Middle frontal gyrus (tissue), 1 donor: Measurements from ENCODE around the gene KMT5C.

Source experiments
- DNase-seq: peaks from one replicate; pipeline ENCODE4 v3.0.0-alpha.2; 2015; ENCODE audit warnings: low spot score; ENCODE audit errors: extremely low spot score

Gene KMT5C

DNA sequence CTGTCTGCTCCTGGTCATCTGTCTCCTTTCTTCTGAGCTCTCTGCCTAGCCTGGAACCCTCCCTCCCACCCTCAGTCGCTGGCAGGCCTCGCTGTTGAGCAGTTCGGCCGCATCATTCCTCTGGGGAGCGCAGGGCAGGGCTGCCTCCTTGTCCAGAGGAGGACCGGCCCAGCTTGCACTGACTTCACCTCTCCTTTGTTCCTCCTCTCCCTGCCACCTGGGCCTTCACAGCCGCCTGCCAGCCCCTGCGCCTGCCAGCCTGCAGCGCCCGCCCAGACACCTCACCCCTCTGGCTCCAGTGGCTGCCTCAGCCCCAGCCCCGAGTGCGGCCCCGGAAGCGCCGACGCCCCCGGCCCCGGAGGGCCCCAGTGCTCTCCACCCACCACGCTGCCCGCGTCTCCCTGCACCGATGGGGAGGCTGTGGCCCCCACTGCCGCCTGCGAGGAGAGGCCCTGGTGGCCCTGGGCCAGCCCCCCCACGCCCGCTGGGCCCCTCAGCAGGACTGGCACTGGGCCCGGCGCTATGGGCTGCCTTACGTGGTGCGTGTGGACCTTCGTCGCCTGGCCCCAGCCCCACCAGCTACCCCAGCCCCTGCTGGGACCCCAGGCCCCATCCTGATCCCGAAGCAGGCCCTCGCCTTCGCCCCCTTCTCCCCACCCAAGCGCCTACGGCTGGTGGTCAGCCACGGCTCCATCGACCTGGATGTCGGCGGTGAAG is 7.2 kb downstream of the KMT5C start:
- no peak for DNase-seq

GRCh38 chr19:55347442-55348009 is 7.8 kb downstream of the KMT5C start:
- no peak for DNase-seq

DNA sequence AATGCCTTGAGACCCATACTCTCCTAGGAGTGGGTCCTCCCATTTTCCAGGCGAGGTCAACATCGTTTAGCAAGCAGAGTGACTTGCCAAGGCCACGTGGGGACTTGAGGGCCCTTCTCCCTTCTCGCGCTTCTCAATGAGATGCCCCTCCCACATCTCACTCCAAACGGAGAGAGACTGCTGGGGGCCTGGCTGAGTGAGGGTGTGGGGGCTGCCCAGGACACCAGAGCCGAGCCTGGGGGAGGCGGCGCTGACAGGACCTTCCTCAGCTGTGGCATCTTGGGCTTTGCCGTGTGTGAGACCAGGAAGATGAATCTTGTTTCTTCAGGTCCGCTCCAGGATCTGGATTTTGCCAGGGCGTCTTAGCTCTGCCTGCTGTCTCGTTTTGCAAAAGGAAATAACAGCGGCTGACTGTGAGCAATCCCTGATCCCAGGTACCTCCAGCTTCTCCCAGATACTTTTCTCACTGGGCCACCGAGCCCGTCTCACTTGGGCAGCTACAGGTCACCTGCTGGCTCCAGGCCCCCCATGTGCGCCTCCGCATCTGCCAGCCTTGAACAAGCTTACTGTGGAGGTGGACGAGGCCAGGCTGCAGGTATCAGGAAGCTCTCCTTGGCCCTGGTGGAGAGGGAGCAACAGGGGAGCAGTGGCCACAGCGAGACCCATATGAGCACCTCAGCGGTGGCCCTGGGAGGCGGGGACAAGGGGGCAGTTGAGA is 8.8 kb downstream of the KMT5C start:
- no peak for DNase-seq

- DNase-seq, result no peak
Measured at GRCh38 chr19:55350620-55351315, 11.1 kb downstream of the KMT5C start.

DNA sequence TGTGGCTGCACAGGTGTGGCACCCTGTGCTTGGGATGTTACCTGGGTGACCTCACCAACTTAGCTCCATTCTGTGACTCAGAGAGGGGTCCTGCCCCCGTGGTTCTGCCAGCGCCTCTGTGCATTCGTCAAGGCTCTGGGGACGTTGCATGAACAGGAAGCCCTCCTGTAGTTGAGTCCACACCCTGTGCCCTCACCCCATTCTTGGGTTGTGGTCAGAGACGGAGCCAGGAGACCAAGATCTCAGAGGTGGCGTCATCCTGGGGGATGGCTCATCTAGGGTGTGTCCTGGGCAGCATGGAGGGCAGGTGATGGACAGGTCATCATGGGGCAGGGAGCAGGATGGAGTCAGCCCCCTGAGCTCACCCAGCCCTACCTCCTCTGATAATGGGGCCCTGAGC is 12.4 kb downstream of the KMT5C start:
- DNase-seq, result no peak

DNA sequence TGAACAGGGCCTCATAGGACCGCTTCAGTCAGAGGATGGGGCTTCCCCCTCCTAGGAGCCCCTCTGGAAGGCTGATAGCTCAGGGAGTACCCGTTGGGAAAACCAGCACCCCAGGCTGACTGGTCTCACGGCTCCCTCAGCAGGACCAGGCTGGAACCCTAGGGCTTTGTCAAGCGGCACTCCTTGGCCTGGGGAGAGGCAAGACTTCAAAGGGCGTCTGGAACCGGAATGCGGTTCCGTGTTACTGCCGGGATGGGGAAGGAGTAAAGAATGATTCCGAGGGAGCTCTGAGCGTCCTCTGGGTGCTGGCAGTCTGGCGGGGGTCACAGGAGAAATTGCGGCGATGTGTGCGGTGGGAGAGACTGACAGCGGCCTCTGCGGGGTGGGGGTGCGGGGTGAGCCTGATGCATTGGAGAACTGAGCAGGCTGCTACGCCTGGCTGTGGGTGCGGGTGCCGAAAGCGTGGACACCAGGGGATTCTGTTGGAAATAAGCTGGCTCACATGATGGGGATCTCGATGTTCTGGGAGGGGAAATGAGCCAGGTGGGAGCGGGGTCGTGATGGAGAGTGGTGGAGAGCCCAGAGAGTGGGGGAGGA is 13.0 kb downstream of the KMT5C start:
- DNase-seq, result no peak

DNA sequence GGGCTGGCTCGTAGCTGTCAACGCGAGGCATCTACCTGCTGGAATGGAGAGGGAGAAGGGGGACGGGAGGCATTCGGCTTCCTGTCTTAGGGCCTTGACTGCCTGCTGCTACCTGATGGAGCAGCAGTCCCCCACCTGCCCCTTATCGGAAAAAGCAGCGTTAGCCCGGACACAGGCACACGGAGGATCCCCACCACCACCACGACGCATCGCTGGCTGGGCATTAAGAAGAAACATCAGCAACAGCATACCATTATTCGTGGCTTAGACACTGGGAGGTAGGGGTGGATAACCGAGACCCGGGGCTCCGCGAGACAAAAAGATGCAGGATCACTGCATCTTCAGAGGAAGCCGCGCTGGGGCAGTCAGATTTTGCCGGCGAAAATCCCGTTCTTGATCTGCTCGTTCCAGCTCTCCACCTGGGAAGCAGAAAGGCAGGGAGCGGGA is 13.7 kb downstream of the KMT5C start:
- DNase-seq, result no peak

DNA sequence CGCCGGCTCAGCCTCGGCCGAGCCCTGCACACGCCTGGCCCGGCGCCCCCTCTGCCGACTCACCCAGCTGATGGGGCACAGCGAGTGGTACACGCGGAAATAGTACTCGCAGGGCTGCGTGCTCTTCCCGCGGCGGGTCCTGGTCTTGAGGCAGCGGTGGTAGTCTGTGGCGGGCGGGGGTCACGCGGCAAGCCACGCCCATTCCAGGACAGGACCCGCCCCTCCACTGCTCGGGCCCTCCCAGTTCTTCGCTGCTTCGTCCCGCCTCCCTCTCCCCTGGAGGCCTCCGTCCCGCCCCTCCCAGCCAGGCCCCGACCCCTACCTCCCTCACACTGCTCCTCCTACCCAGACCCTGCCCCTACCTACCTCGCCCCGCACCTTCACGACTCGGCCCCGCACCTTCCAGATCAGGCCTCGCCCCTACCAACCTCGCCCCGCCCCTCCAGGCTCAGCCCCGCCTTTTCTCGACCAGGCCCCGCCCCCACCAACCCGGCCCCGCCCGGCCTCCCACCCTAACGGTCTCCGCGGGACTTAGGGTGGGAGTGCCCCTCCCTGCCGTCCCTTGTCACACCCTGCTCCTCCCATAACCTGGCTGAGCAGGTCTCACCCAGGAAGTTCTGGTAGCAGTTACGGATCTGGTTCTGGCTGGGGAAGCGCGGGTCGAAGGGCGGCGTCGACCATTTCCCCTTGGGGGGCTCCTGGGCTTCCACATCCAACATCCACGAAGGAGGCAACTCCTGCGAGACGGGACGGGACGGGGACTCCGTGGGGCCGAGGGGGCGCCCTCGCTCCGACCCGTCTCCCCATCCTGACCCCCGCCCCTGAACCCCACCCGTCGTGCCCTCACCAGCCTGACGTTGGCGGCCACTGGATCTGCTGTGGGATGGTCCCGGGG is 14.4 kb downstream of the KMT5C start:
- no peak for DNase-seq

GRCh38 chr19:55354698-55355212 is 15.1 kb downstream of the KMT5C start, which contains the start of gene COX6B2:
Gene COX6B2, minus strand, starts transcription at chr19:55354719. Its CDS starts 198 bp downstream, at chr19:55354521.
- no peak for DNase-seq

DNA sequence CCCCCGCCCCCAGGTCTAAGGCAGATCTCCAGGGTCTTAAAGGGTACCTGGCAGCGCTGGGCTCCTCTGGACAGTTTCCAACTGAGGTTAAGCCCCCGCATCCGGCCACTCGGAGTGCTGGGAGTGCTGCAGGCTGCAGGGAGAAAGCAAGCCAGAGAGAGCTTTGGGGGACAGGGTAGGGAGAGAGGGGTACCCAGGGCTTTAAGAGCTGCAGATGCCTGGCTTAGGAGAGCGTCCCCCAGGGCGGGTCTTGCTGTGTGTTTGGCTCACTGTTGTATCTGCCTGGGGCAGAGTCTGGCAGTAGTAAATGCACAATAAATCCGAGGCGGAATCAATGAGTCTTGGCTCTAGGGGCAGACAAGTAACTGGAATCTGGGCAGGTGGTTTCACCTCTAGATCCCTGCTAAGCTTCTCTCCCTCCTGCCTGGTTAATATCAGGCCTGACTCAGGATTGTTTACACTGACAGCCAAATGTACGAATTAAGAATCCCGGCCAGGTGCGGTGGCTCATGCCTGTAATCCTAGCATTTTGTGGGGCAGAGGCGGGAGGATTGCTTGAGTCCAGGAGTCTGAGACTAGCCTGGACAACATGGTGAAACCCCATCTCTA is 15.6 kb downstream of the KMT5C start:
- DNase-seq, result no peak

DNA sequence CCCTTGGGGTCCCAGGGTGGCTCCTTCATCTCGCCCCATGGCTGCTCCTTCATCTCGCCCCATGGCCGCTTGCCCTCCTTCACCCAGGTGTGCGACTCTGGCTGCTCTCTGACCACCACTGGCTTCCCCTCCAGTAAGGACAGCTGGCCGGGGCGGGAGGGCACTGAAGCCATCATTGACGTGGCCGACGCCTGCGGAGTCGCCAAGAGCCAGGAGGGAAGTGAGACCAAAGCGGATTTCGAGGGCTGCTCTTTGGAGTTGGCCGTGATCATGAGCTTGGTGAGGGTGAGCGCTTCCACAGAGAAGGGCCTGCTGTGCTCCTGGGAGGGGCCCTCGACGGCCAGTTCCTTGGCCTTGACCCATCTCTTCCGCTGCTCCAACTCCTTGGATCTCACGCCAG is 18.8 kb downstream of the KMT5C start:
- DNase-seq, result no peak

GRCh38 chr19:55358943-55359908 is 19.6 kb downstream of the KMT5C start:
- DNase-seq, result no peak

- DNase-seq, result no peak
Measured at GRCh38 chr19:55360902-55361301, 21.2 kb downstream of the KMT5C start.

GRCh38 chr19:55362174-55362989 is 22.7 kb downstream of the KMT5C start:
- no peak for DNase-seq

GRCh38 chr19:55362990-55363716 is 23.5 kb downstream of the KMT5C start, which contains the start of gene GARIN5B:
Gene GARIN5B, minus strand, starts transcription at chr19:55363260. Its CDS starts 194 bp downstream, at chr19:55363066.
- no peak for DNase-seq

GRCh38 chr19:55365245-55365644 is 25.6 kb downstream of the KMT5C start:
- no peak for DNase-seq

DNA sequence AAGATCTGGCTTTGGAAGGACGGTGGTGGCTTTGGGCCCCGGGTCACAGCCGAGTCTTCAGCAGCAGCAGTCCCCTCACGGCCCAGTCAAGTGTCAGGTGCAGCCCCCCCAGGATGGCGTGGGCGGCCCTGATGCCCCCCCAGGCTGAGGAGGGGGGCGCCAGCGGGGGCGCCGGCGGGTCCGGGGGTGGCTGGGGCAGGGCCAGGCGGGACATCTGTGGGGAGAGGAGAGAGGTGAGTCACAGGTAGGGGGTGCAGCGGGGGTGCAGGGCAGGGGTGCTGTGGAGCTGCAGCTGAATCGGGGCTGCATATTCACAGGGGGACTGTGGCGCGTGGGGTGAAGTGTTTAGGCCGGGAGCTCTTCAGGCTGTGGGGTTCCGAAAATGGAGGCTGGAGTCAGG is 26.3 kb downstream of the KMT5C start:
- no peak for DNase-seq
